Hepatocyte (in vitro differentiated cells): ENCODE data around the gene AGAP1. TPM values are rescaled to one million over a fixed set of nuclear protein-coding genes. Genes with fewer than 3 reads are reported as not detected.

Experiments
- DNase-seq: peaks from one replicate; pipeline ENCODE4 v3.0.0-alpha.2; 2016; ENCODE audit warnings: low spot score
- H2AFZ ChIP-seq: fragments of 200-600 bp; sonication (generic); 2 replicates; pipeline ENCODE4 v1.6.0; 2016; ENCODE audit warnings: antibody characterized with exemption, mild to moderate bottlenecking
- H3K27ac ChIP-seq: fragments of 200-600 bp; sonication (generic); 2 replicates; pipeline ENCODE4 v1.5.1; 2016; ENCODE audit warnings: mild to moderate bottlenecking
- H3K27me3 ChIP-seq: fragments of 200-600 bp; sonication (generic); 2 replicates; pipeline ENCODE4 v1.6.1; 2016
- H3K36me3 ChIP-seq: fragments of 200-600 bp; sonication (generic); replicated peaks from 2 replicates; pipeline ENCODE4 v1.5.1; 2016; ENCODE audit warnings: low read depth; ENCODE audit not compliant: insufficient read depth
- H3K4me1 ChIP-seq: fragments of 200-600 bp; sonication (generic); 2 replicates; pipeline ENCODE4 v1.5.1; 2016; ENCODE audit warnings: mild to moderate bottlenecking, moderate library complexity; ENCODE audit not compliant: insufficient read depth
- H3K4me2 ChIP-seq: fragments of 200-600 bp; sonication (generic); 2 replicates; pipeline ENCODE4 v1.6.0; 2016
- H3K4me3 ChIP-seq: fragments of 200-600 bp; sonication (generic); 2 replicates; pipeline ENCODE4 v1.5.1; 2016; ENCODE audit warnings: mild to moderate bottlenecking
- H3K79me2 ChIP-seq: fragments of 200-600 bp; sonication (generic); 2 replicates; pipeline ENCODE4 v1.6.0; 2017; ENCODE audit warnings: mild to moderate bottlenecking
- H3K9me2 ChIP-seq: fragments of 200-600 bp; sonication (generic); replicated peaks from 2 replicates; pipeline ENCODE4 v1.6.0; 2017; ENCODE audit warnings: mild to moderate bottlenecking; ENCODE audit not compliant: insufficient read depth
- H3K9me3 ChIP-seq: fragments of 200-600 bp; sonication (generic); 2 replicates; pipeline ENCODE4 v1.5.1; 2016; ENCODE audit warnings: low read depth, mild to moderate bottlenecking
- H4K20me1 ChIP-seq: fragments of 200-600 bp; sonication (generic); 2 replicates; pipeline ENCODE4 v1.6.0; 2016; ENCODE audit warnings: mild to moderate bottlenecking; ENCODE audit not compliant: insufficient read depth, poor library complexity, severe bottlenecking
- CTCF ChIP-seq: fragments of 200-600 bp; sonication (generic); IDR thresholded peaks from 2 replicates; pipeline ENCODE4 v1.5.1; 2016; ENCODE audit warnings: antibody characterized with exemption, mild to moderate bottlenecking; ENCODE audit not compliant: poor library complexity
- EZH2 ChIP-seq: fragments of 200-600 bp; sonication (generic); IDR thresholded peaks from 2 replicates; pipeline ENCODE4 v1.6.1; 2016; ENCODE audit warnings: antibody characterized with exemption, mild to moderate bottlenecking, borderline replicate concordance
- EZH2phosphoT487 ChIP-seq: fragments of 200-600 bp; sonication (generic); IDR thresholded peaks from one replicate; pipeline ENCODE4 v1.6.1; 2018; ENCODE audit warnings: antibody characterized with exemption, mild to moderate bottlenecking, low read depth, moderate library complexity; ENCODE audit not compliant: unreplicated experiment, severe bottlenecking
- WGBS: methylation state at CpG from one replicate; pipeline ENCODE4 v1.1.6; 2016; ENCODE audit warnings: low lambda C conversion rate; ENCODE audit errors: missing lambda C conversion rate; 5-methylcytosine and 5-hydroxymethylcytosine counted together
- polyA plus RNA-seq: library from polyadenylated mRNA; unstranded; fragments of >200 nt; fragmentation: Nextera tagmentation; extraction: Ambion mirVana; gene quantifications from 2 replicates; pipeline ENCODE4 v1.2.1, GENCODE V29; 2016
- total RNA-seq: library from RNA; depleted of rRNA; stranded (reverse); fragments of >200 nt; gene quantifications from 2 replicates; pipeline ENCODE4 v1.2.3, GENCODE V29; 2014

AGAP1 gene
- total and polyA plus RNA-seq, 2 experiments from 2014 or later: 12.1 to 20.0 TPM

GRCh38 chr2:235612181-235612950, 118.5 kb downstream of the AGAP1 start:
- 95% methylated on average over 15 of the region's 15 CpGs for WGBS
- no peaks in the 10 kb centered on the region for H3K27me3 ChIP-seq
- no peak for DNase-seq
- H4K20me1 ChIP-seq: peaks cover 10% of the 10 kb centered on the region
- no peak overlapping the region for H2AFZ ChIP-seq
- TF ChIP-seq CTCF: no peak
- no peak for TF ChIP-seq EZH2phosphoT487
- no peak for TF ChIP-seq EZH2
- H3K4me2 ChIP-seq: no peak overlapping the region
- peaks cover 3% of the 10 kb centered on the region for H3K4me1 ChIP-seq
- H3K9me3 ChIP-seq: no peaks in the 10 kb centered on the region
- H3K4me3 ChIP-seq: no peak overlapping the region
- H3K27ac ChIP-seq: no peak overlapping the region
- no peaks in the 10 kb centered on the region for H3K36me3 ChIP-seq
- H3K9me2 ChIP-seq: no peaks in the 10 kb centered on the region
- peaks cover 65% of the 10 kb centered on the region for H3K79me2 ChIP-seq

GRCh38 chr2:235613649-235614048, 119.8 kb downstream of the AGAP1 start:
- H3K9me3 ChIP-seq: no peaks in the 10 kb centered on the region
- WGBS: 86% methylated on average over 6 of the region's 6 CpGs
- no peaks in the 10 kb centered on the region for H3K9me2 ChIP-seq
- no peak overlapping the region for H2AFZ ChIP-seq
- H3K4me1 ChIP-seq: no peaks in the 10 kb centered on the region
- H3K36me3 ChIP-seq: no peaks in the 10 kb centered on the region
- H3K79me2 ChIP-seq: peaks cover 61% of the 10 kb centered on the region
- no peaks in the 10 kb centered on the region for H3K27me3 ChIP-seq
- no peak overlapping the region for H3K27ac ChIP-seq
- TF ChIP-seq CTCF (no peak), EZH2phosphoT487 (no peak), EZH2 (no peak)
- H4K20me1 ChIP-seq: peaks cover 15% of the 10 kb centered on the region
- DNase-seq: no peak
- no peak overlapping the region for H3K4me3 ChIP-seq
- no peak overlapping the region for H3K4me2 ChIP-seq

GRCh38 chr2:235614176-235614860, 120.5 kb downstream of the AGAP1 start:
- no peak for TF ChIP-seq EZH2
- TF ChIP-seq EZH2phosphoT487: no peak
- no peak for TF ChIP-seq CTCF
- H3K4me2 ChIP-seq: no peak overlapping the region
- H4K20me1 ChIP-seq: peaks cover 15% of the 10 kb centered on the region

More at GRCh38 chr2:235614176-235614860, 120.5 kb downstream of the AGAP1 start:
- H3K36me3 ChIP-seq: no peaks in the 10 kb centered on the region
- H3K9me2 ChIP-seq: no peaks in the 10 kb centered on the region
- no peaks in the 10 kb centered on the region for H3K9me3 ChIP-seq
- no peak for DNase-seq
- no peak overlapping the region for H2AFZ ChIP-seq
- H3K4me1 ChIP-seq: no peaks in the 10 kb centered on the region
- H3K4me3 ChIP-seq: no peak overlapping the region
- no peak overlapping the region for H3K27ac ChIP-seq
- 92% methylated on average over 14 of the region's 14 CpGs for WGBS
- H3K79me2 ChIP-seq: peaks cover 55% of the 10 kb centered on the region
- H3K27me3 ChIP-seq: no peaks in the 10 kb centered on the region
